Type B pancreatic cell (in vitro differentiated cells): ENCODE results near the gene DMRTC2. TPM values are rescaled to one million over a fixed set of nuclear protein-coding genes. Genes with fewer than 3 reads are reported as not detected.

Experiments used
- DNase-seq: peaks from one replicate; pipeline ENCODE4 v3.0.0; 2021; ENCODE audit warnings: mixed read lengths; ENCODE audit not compliant: unreplicated experiment; ENCODE audit errors: extremely low spot score
- H3K27ac Mint-ChIP-seq: 2 replicates; pipeline ENCODE4 v1.8.0; 2021; ENCODE audit warnings: mild to moderate bottlenecking, mixed read lengths
- H3K27me3 Mint-ChIP-seq: 2 replicates; pipeline ENCODE4 v1.8.0; 2021; ENCODE audit warnings: mixed read lengths
- H3K36me3 Mint-ChIP-seq: 2 replicates; pipeline ENCODE4 v1.8.0; 2021; ENCODE audit warnings: mixed read lengths
- H3K4me1 Mint-ChIP-seq: one replicate; pipeline ENCODE4 v1.8.0; 2021; ENCODE audit warnings: mixed read lengths; ENCODE audit not compliant: unreplicated experiment
- H3K4me3 Mint-ChIP-seq: 2 replicates; pipeline ENCODE4 v1.8.0; 2021; ENCODE audit warnings: mild to moderate bottlenecking, mixed read lengths
- H3K9me3 Mint-ChIP-seq: 2 replicates; pipeline ENCODE4 v1.8.0; 2021; ENCODE audit warnings: mixed read lengths
- CTCF ChIP-seq: fragments of 200-600 bp; sonication (generic); conservative IDR thresholded peaks from 2 replicates; pipeline ENCODE4 v1.5.0; 2021; ENCODE audit warnings: antibody characterized with exemption, mild to moderate bottlenecking
- microRNA-seq: library from miRNA; unstranded; fragments of <30 nt; microRNA quantifications from one replicate; pipeline ENCODE4, GENCODE V29; 2020
- total RNA-seq: library from RNA; stranded (reverse); gene quantifications from 2 replicates; pipeline ENCODE4 v1.2.1, GENCODE V29; 2021; ENCODE audit warnings: low replicate concordance

The DMRTC2 gene
- total RNA-seq, 1 donor from 2014 or later = not detected

- H3K9me3 Mint-ChIP-seq = no peaks in the 10 kb centered on the region
- H3K27me3 Mint-ChIP-seq = no peaks in the 10 kb centered on the region
- H3K4me1 Mint-ChIP-seq = no peaks in the 10 kb centered on the region
Observed at GRCh38 chr19:41897820-41898219, 53.0 kb downstream of the DMRTC2 start.

DNA sequence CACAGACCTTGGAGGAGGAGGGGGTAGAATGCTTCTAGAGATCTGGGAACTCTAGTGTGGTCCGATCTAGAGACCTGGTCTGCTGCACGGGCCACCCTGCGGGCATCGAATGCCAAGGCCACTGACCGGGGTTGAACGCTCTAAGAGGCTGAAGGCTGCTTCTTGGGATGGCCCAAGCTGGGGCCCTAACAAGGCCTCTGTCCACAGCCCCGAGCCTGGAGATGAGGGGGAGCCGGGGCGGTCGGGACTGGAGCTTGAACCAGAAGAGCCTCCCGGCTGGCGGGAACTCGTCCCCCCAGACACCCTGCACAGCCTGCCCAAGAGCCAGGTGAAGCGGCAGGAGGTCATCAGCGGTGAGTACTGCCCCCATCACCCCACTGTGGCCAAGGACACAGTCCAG is 53.4 kb downstream of the DMRTC2 start:
- TF ChIP-seq CTCF = no peak
- Mint-ChIP-seq H3K4me1 (no peaks in the 10 kb centered on the region), H3K9me3 (no peaks in the 10 kb centered on the region), H3K4me3 (no peak overlapping the region), H3K27me3 (no peaks in the 10 kb centered on the region), H3K36me3 (no peaks in the 10 kb centered on the region), H3K27ac (no peak overlapping the region)
- DNase-seq = no peak

More at GRCh38 chr19:41897820-41898219, 53.0 kb downstream of the DMRTC2 start:
- TF ChIP-seq CTCF = no peak
- DNase-seq = no peak
- no peaks in the 10 kb centered on the region for H3K36me3 Mint-ChIP-seq
- H3K4me3 Mint-ChIP-seq = no peak overlapping the region
- no peak overlapping the region for H3K27ac Mint-ChIP-seq

Small RNA genes within 50 kb of the gene (microRNA-seq; reads per million reads assigned to microRNA genes)
- 1.1 reads per million for gene MIR6797

Other genes with a start within 250 kb of the DMRTC2 start
- gene CEACAM4, start 218.0 kb upstream of the DMRTC2 start, total RNA-seq = not detected in 2 replicates
- 4.4 and 8.0 TPM in 2 replicates for gene CEACAM7, start 156.8 kb upstream of the DMRTC2 start, total RNA-seq
- gene CEACAM5, start 136.4 kb upstream of the DMRTC2 start, total RNA-seq = 13.5 and 13.9 TPM in 2 replicates
- gene CEACAM6, start 89.5 kb upstream of the DMRTC2 start, total RNA-seq = 29.8 and 76.1 TPM in 2 replicates
- not detected in 2 replicates for gene CEACAM3, start 48.5 kb upstream of the DMRTC2 start, total RNA-seq
- gene LYPD4, start 359 bp upstream of the DMRTC2 start, total RNA-seq = not detected in 2 replicates
- 3,159 and 4,081 TPM in 2 replicates for gene RPS19, start 15.2 kb downstream of the DMRTC2 start, total RNA-seq
- gene CD79A, start 32.2 kb downstream of the DMRTC2 start, total RNA-seq = 0.48 and 0.52 TPM in 2 replicates
- 51.7 and 58.9 TPM in 2 replicates for gene ARHGEF1, start 38.1 kb downstream of the DMRTC2 start, total RNA-seq
- 0.17 and 0.24 TPM in 2 replicates for gene ERFL, start 83.4 kb downstream of the DMRTC2 start, total RNA-seq
- gene RABAC1, start 114.3 kb downstream of the DMRTC2 start, total RNA-seq = 124 and 140 TPM in 2 replicates
- gene ATP1A3, start 149.2 kb downstream of the DMRTC2 start, total RNA-seq = 5.6 TPM in 1 of 2 replicates, not detected in the other
- 1.8 and 5.8 TPM in 2 replicates for gene GRIK5, start 225.2 kb downstream of the DMRTC2 start, total RNA-seq
- 20.1 and 20.5 TPM in 2 replicates for gene ZNF574, start 231.1 kb downstream of the DMRTC2 start, total RNA-seq